OCI-LY3 (cell line): ENCODE measurements around the gene SLC1A1.

Source experiments
- H2AFZ ChIP-seq: fragments of 200-600, 300-600 bp; shearing (Covaris generic); 2 replicates; pipeline ENCODE4 v1.6.0; 2014; ENCODE audit warnings: antibody characterized with exemption, low read depth, low read length
- H3K27ac ChIP-seq: fragments of 200-600, 300-600 bp; sonication (generic); 2 replicates; pipeline ENCODE4 v1.5.1; 2014; ENCODE audit warnings: mild to moderate bottlenecking, low read length, moderate library complexity, mixed read lengths
- H3K27me3 ChIP-seq: fragments of 200-600, 300-600 bp; sonication (generic); 2 replicates; pipeline ENCODE4 v1.6.1; 2014; ENCODE audit warnings: low read depth, low read length, mixed read lengths
- H3K36me3 ChIP-seq: fragments of 200-600, 300-600 bp; sonication (generic); replicated peaks from 2 replicates; pipeline ENCODE3; 2014; ENCODE audit warnings: low read depth, low read length, mixed read lengths
- H3K4me1 ChIP-seq: fragments of 300-600, 200-600 bp; sonication (generic); 2 replicates; pipeline ENCODE4 v1.6.1; 2014; ENCODE audit warnings: low read length, mixed read lengths
- H3K4me2 ChIP-seq: fragments of 200-600, 300-600 bp; sonication (generic); 2 replicates; pipeline ENCODE4 v1.6.1; 2014; ENCODE audit warnings: low read length, mixed read lengths
- H3K4me3 ChIP-seq: fragments of 300-600, 200-600 bp; sonication (generic); 2 replicates; pipeline ENCODE4 v1.5.1; 2014; ENCODE audit warnings: antibody characterized with exemption, mild to moderate bottlenecking, low read length, moderate library complexity
- H3K79me2 ChIP-seq: fragments of 300-600, 200-600 bp; shearing (Covaris generic); 2 replicates; pipeline ENCODE4 v1.6.1; 2014; ENCODE audit warnings: mild to moderate bottlenecking, low read length, mixed read lengths
- H3K9ac ChIP-seq: fragments of 300-600, 200-600 bp; shearing (Covaris generic); 2 replicates; pipeline ENCODE4 v1.6.0; 2014; ENCODE audit warnings: mild to moderate bottlenecking, low read length, moderate library complexity
- H3K9me3 ChIP-seq: fragments of 200-600, 300-600 bp; shearing (Covaris generic); 2 replicates; pipeline ENCODE4 v1.6.1; 2014; ENCODE audit warnings: low read length, mixed read lengths; ENCODE audit not compliant: insufficient read depth
- H4K20me1 ChIP-seq: fragments of 200-600, 300-600 bp; sonication (generic); 2 replicates; pipeline ENCODE4 v1.6.1; 2016; ENCODE audit warnings: low read length, mixed read lengths; ENCODE audit not compliant: insufficient read depth
- CTCF ChIP-seq: fragments of 200-600, 300-600 bp; sonication (generic); IDR thresholded peaks from 2 replicates; pipeline ENCODE4 v1.5.1; 2014; ENCODE audit warnings: antibody characterized with exemption, low read length, low read depth
- EZH2phosphoT487 ChIP-seq: fragments of 200-600 bp; shearing (Covaris generic); IDR thresholded peaks from 2 replicates; pipeline ENCODE4 v1.6.1; 2018; ENCODE audit warnings: antibody characterized with exemption, mixed run types, low read depth

SLC1A1 gene

GRCh38 chr9:4489919-4490704, at the start of gene SLC1A1:
TSS of gene SLC1A1 (plus strand) at chr9:4490468. CDS start at chr9:4490680, 212 bp downstream.
- TF ChIP-seq EZH2phosphoT487 (no peak), CTCF (no peak)
- no peaks in the 10 kb centered on the region for H3K79me2 ChIP-seq
- peaks cover 14% of the 10 kb centered on the region for H3K4me1 ChIP-seq
- no peaks in the 10 kb centered on the region for H4K20me1 ChIP-seq
- H2AFZ ChIP-seq = no peak within 1 kb of the TSS; the same call in 1 of the 2 replicates
- peak within 1 kb of the TSS; percentile 46 for H3K4me2 ChIP-seq
- no peak within 1 kb of the TSS for H3K27ac ChIP-seq
- H3K27me3 ChIP-seq = peaks cover 20% of the 10 kb centered on the region
- H3K9me3 ChIP-seq = no peaks in the 10 kb centered on the region
- H3K9ac ChIP-seq = no peak within 1 kb of the TSS
- H3K36me3 ChIP-seq = no peaks in the 10 kb centered on the region
- peak within 1 kb of the TSS; percentile 60 for H3K4me3 ChIP-seq

- Histone ChIP-seq H3K9ac (no peak overlapping the region), H2AFZ (no peak overlapping the region), H3K36me3 (no peaks in the 10 kb centered on the region), H4K20me1 (no peaks in the 10 kb centered on the region), H3K4me1 (peaks cover 6% of the 10 kb centered on the region), H3K27me3 (no peaks in the 10 kb centered on the region), H3K27ac (no peak overlapping the region), H3K9me3 (no peaks in the 10 kb centered on the region; the same call in 1 of the 2 replicates), H3K4me2 (no peak overlapping the region), H3K79me2 (no peaks in the 10 kb centered on the region), H3K4me3 (no peak overlapping the region)
- TF ChIP-seq CTCF (no peak), EZH2phosphoT487 (no peak)
These were observed 47.5 kb upstream of the SLC1A1 start for GRCh38 chr9:4442806-4443205.

GRCh38 chr9:4443439-4443838, 46.8 kb upstream of the SLC1A1 start:
- Histone ChIP-seq H3K36me3 (no peaks in the 10 kb centered on the region), H4K20me1 (no peaks in the 10 kb centered on the region), H3K9ac (no peak overlapping the region), H3K4me3 (no peak overlapping the region), H2AFZ (no peak overlapping the region), H3K27ac (no peak overlapping the region), H3K27me3 (no peaks in the 10 kb centered on the region), H3K4me1 (peaks cover 6% of the 10 kb centered on the region), H3K79me2 (no peaks in the 10 kb centered on the region), H3K4me2 (no peak overlapping the region), H3K9me3 (no peaks in the 10 kb centered on the region; the same call in 1 of the 2 replicates)
- TF ChIP-seq EZH2phosphoT487 (no peak), CTCF (no peak)

- Histone ChIP-seq H3K27me3 (no peaks in the 10 kb centered on the region; the same call in 1 of the 2 replicates), H3K36me3 (no peaks in the 10 kb centered on the region), H3K4me1 (peaks cover 35% of the 10 kb centered on the region), H3K9me3 (no peaks in the 10 kb centered on the region), H3K9ac (no peak overlapping the region), H3K27ac (no peak overlapping the region), H4K20me1 (no peaks in the 10 kb centered on the region), H3K79me2 (no peaks in the 10 kb centered on the region), H3K4me3 (no peak overlapping the region), H3K4me2 (no peak overlapping the region), H2AFZ (no peak overlapping the region)
- TF ChIP-seq EZH2phosphoT487 (no peak), CTCF (no peak)
These were observed 28.8 kb upstream of the SLC1A1 start for GRCh38 chr9:4461437-4461836.
